ENCODE measurements around the gene TUBB. TPM values are rescaled to one million over a fixed set of nuclear protein-coding genes. Genes with fewer than 3 reads are reported as not detected.

TUBB gene
- total RNA-seq (2014; rRNA removed; shearing (Covaris generic)): 1,287 and 1,346 TPM in 2 replicates
- 1,244 and 1,350 TPM in 2 replicates for total RNA-seq (2022)
- percentile 99 among the genes with signal in this experiment for Bru-seq, nascent RNA
- percentile 100 among the genes with signal in this experiment for BruChase-seq, experiment 1, labeled RNA remaining after a 6-hour chase
- percentile 100 among the genes with signal in this experiment for BruChase-seq, experiment 2, labeled RNA remaining after a 2-hour chase
- long read RNA-seq, transcript TUBB-205 (4 exons, 2,670 nt): major isoform, 2,200 of 2,456 reads
- long read RNA-seq, transcript TUBB-206 (4 exons, 2,632 nt): minor isoform, 9 of 2,456 reads
- long read RNA-seq, partial matches to known transcripts: 205 of 2,456 reads
- long read RNA-seq, other reads (novel, unspliced or antisense): 41 of 2,456 reads

DNA sequence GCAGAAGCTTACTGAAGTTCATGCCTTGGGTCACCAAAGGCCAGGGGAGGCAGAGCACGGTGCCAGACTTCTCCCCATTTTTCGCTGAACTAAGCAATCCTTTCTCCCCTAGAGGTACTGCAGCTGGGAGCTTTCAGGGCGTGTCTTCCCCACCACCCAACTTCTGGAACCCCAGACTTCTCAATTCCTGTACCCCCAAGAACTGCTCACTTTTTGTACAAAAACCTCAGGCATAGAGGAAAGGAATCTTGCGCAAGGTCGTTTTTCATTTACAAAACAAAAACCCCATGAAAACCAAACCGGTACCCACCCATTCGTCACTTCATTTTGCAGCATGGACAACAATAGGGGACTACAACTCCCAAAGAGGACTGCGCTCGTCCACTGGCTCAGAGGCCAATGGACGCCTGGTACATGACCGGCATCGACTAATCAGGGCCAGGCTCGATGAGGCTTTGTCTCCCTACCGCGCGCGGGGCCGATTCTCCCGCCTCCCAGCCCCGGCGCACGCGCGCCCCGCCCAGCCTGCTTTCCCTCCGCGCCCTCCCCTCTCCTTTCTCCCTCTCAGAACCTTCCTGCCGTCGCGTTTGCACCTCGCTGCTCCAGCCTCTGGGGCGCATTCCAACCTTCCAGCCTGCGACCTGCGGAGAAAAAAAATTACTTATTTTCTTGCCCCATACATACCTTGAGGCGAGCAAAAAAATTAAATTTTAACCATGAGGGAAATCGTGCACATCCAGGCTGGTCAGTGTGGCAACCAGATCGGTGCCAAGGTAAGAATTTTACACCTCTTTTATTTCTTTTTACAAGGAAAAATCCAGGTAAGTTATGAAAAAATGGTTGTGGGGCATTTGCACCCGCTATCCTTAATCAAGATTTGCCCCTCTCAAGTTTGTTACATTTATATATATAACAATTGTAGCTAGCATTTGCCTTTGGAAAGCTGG lies at the start of gene TUBB:
Gene TUBB, plus strand, starts transcription at position 562 of the 947 bp plus-strand sequence. Its CDS starts 155 bp downstream, at position 717.
- H3K79me2 ChIP-seq (ENCODE audit: insufficient read depth, low read depth, low read length): peaks cover 86% of the 10 kb centered on the region
- intact Hi-C loops (cut with micrococcal nuclease; ENCODE audit: unreplicated experiment): loop anchor here (1.0 to 5.0 kb wide), 2 partner anchors 73 to 163 kb away; partner anchors contain the start of genes C6orf136, GNL1 and PRR3

DNA sequence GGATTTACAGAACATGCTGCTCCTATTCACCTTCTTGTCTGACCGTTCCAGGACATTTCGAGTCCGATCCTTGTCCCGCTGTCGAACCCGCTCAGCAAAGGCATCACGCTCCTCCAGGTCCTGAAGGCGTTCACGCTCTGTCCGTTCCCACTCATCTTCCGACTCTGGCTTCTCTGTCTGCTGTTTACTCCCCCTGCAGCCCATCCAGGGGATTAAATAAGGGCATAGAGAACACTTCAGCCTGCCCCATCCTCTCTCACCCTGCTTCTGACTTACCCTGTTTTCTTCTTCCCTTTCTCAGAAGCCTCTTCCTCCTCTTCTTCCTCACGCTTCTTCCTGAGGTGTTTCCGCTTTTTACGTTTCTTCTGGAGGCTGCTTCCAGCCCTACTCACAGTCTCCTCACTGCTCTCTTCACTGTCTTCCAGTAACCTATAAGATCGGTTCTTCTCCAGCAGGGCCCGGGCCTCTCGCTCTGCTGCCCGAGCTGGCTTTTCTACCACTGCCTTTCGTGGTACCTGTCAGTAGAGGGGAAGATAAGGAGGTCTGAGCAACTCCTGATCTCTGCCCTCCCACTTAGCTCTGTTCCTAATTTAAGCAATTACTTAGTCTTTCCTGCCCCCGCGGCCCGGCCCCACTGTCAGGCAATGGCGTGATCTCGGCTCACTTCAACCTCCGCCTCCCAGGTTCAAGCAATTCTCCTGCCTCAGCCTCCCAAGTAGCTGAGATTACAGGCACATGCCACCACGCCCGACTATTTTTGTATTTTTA lies 49.2 kb upstream of the TUBB start:
- TF ChIP-seq, protein P1, sequence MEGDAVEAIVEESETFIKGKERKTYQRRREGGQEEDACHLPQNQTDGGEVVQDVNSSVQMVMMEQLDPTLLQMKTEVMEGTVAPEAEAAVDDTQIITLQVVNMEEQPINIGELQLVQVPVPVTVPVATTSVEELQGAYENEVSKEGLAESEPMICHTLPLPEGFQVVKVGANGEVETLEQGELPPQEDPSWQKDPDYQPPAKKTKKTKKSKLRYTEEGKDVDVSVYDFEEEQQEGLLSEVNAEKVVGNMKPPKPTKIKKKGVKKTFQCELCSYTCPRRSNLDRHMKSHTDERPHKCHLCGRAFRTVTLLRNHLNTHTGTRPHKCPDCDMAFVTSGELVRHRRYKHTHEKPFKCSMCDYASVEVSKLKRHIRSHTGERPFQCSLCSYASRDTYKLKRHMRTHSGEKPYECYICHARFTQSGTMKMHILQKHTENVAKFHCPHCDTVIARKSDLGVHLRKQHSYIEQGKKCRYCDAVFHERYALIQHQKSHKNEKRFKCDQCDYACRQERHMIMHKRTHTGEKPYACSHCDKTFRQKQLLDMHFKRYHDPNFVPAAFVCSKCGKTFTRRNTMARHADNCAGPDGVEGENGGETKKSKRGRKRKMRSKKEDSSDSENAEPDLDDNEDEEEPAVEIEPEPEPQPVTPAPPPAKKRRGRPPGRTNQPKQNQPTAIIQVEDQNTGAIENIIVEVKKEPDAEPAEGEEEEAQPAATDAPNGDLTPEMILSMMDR (conservative IDR thresholded peaks at IDR 0.05; ENCODE audit: low read length): peak; percentile 34
- TF ChIP-seq EZH2phosphoT487 (IDR thresholded peaks at IDR 0.05; ENCODE audit: borderline replicate concordance, low read depth, low read length): no peak
- no peak overlapping the region for H3K4me3 ChIP-seq (ENCODE audit: low read depth, low read length, poor library complexity, severe bottlenecking)
- no peaks in the 10 kb centered on the region for H3K9me3 ChIP-seq (ENCODE audit: low read length)
- H2AFZ ChIP-seq (ENCODE audit: low read length): no peak overlapping the region
- no TSS peak for BruUV-seq (replicated peaks)
- H3K79me2 ChIP-seq (ENCODE audit: insufficient read depth, low read depth, low read length): peaks cover 12% of the 10 kb centered on the region; the same call in 1 of the 2 replicates
- POLR2A ChIA-PET: no interaction called here
- H3K9me2 ChIP-seq (ENCODE audit: insufficient read depth, low read length): no peaks in the 10 kb centered on the region
- no peak overlapping the region; the same call in 1 of the 2 replicates for H3K4me2 ChIP-seq (ENCODE audit: low read length)
- CTCF ChIA-PET (ENCODE audit: unreplicated experiment): no interaction called here
- H3K36me3 ChIP-seq (ENCODE audit: insufficient read depth, low read length): peaks cover 28% of the 10 kb centered on the region
- peaks cover 12% of the 10 kb centered on the region for H3K4me1 ChIP-seq (ENCODE audit: insufficient read depth, low read length, poor library complexity, severe bottlenecking)
- H3K27ac ChIP-seq (ENCODE audit: low read depth, low read length, poor library complexity, severe bottlenecking): no peak overlapping the region
- no peaks in the 10 kb centered on the region for H4K20me1 ChIP-seq (ENCODE audit: insufficient read depth, low read length)
- intact Hi-C loops (cut with micrococcal nuclease; ENCODE audit: unreplicated experiment): loop anchor here (5.0 to 10.0 kb wide), 2 partner anchors 129 to 214 kb away; partner anchors contain the start of gene DDR1
- DNase-seq (ENCODE audit: low spot score): no peak

More for the DNA sequence above, at the start of gene TUBB:
- ChIA-PET CTCF (ENCODE audit: unreplicated experiment) (interaction anchor here (0.6 kb wide), 1 partner anchor 31 kb away, joined by 3 read pairs; no protein-coding TSS in a partner anchor), POLR2A (interaction anchor here (0.6 to 6.0 kb wide), 8 partner anchors 11 to 149 kb away, joined by 3 to 71 read pairs (median 6); partner anchors contain the start of genes ABCF1 and NRM)
- Histone ChIP-seq H3K9me3 (ENCODE audit: low read length) (no peaks in the 10 kb centered on the region), H3K4me3 (ENCODE audit: low read depth, low read length, poor library complexity, severe bottlenecking) (peak within 1 kb of the TSS; percentile 91), H3K9me2 (ENCODE audit: insufficient read depth, low read length) (no peaks in the 10 kb centered on the region), H3K4me2 (ENCODE audit: low read length) (peak within 1 kb of the TSS; percentile 98), H4K20me1 (ENCODE audit: insufficient read depth, low read length) (peaks cover 26% of the 10 kb centered on the region), H3K36me3 (ENCODE audit: insufficient read depth, low read length) (peaks cover 55% of the 10 kb centered on the region), H2AFZ (ENCODE audit: low read length) (no peak within 1 kb of the TSS), H3K4me1 (ENCODE audit: insufficient read depth, low read length, poor library complexity, severe bottlenecking) (peaks cover 52% of the 10 kb centered on the region), H3K27ac (ENCODE audit: low read depth, low read length, poor library complexity, severe bottlenecking) (peak within 1 kb of the TSS; percentile 97)
- DNase-seq (ENCODE audit: low spot score): peak; percentile 98
- no peak for TF ChIP-seq EZH2phosphoT487 (IDR thresholded peaks at IDR 0.05; ENCODE audit: borderline replicate concordance, low read depth, low read length)
- TF ChIP-seq, protein P1 (conservative IDR thresholded peaks at IDR 0.05; ENCODE audit: low read length): no peak; the same call in 1 of the 2 replicates
- TSS peak; percentile 42 for BruUV-seq (replicated peaks)

All from OCI-LY7 (cell line).